Body of pancreas (tissue), 4 donors: Measurements from ENCODE around the gene FBLN2. TPM values are rescaled to one million over a fixed set of nuclear protein-coding genes. Genes with fewer than 3 reads are reported as not detected.
A peak's percentile ranks its signal among the peaks of the same experiment; 100 is the strongest.

Experiments
- ATAC-seq: fragments of 150-250 bp; one replicate; pipeline ENCODE4 v1.9.1; 2016
- DNase-seq, 4 donors: peaks; one replicate each; pipeline ENCODE4 v3.0.0-alpha.2; 2019
- H3K27ac ChIP-seq, 4 donors: fragments of 200-600 bp; sonication (generic); 1 replicate in 3 of 4; 2 replicates in 1 of 4; pipeline versions ENCODE4 v1.5.1 to v1.6.1; 2016 to 2019; ENCODE audit warnings: mild to moderate bottlenecking in 1 of 4, mixed read lengths in 1 of 4, moderate library complexity in 1 of 4
- H3K27me3 ChIP-seq, 2 donors: fragments of 200-600 bp; sonication (generic); one replicate each; pipeline ENCODE4 v1.6.0; 2016; ENCODE audit warnings: mild to moderate bottlenecking in 1 of 2
- H3K36me3 ChIP-seq, 2 donors: fragments of 200-600 bp; sonication (generic); replicated peaks in 1 of 2; 2 replicates each; pipeline ENCODE4 v1.5.1; 2016; ENCODE audit warnings: low read depth in 2 of 2; ENCODE audit not compliant: insufficient read depth in 1 of 2
- H3K4me1 ChIP-seq: fragments of 200-600 bp; sonication (generic); one replicate; pipeline ENCODE4 v1.6.0; 2016
- H3K4me3 ChIP-seq, 2 donors: fragments of 200-600 bp; sonication (generic); 1 replicate in 1 of 2; 2 replicates in 1 of 2; pipeline ENCODE4 v1.5.1; 2016 to 2019
- H3K9me3 ChIP-seq, 3 donors: fragments of 200-600 bp; sonication (generic); 1 replicate in 2 of 3; 2 replicates in 1 of 3; pipeline ENCODE4 v1.5.1; 2016
- CTCF ChIP-seq, 7 experiments: fragments of 450-650 bp in 4 of 7; fragments of 200-600 bp in 3 of 7; sonication (generic) in 3 of 7; IDR thresholded peaks; one replicate each; pipeline ENCODE4 v1.5.1; 2016 to 2019; ENCODE audit warnings: antibody characterized with exemption in 7 of 7
- POLR2A ChIP-seq, 3 donors: fragments of 450-650 bp; IDR thresholded peaks; one replicate each; pipeline ENCODE4 v1.6.1; 2016; ENCODE audit warnings: antibody characterized with exemption in 3 of 3, mild to moderate bottlenecking in 2 of 3
- WGBS, 2 donors: methylation state at CpG; one replicate each; pipeline ENCODE4 v1.1.5; 2017; 5-methylcytosine and 5-hydroxymethylcytosine counted together
- intact Hi-C: fragments of 100-400 bp; cut with DNase I; formaldehyde crosslinking; loops from one replicate; pipeline ENCODE4 v1.15.1; 2023
- total RNA-seq, 2 donors: library from RNA; depleted of rRNA; stranded (reverse); fragments of >200 nt; gene quantifications; one replicate each; pipeline ENCODE4 v1.1.0, GENCODE V29; 2016

FBLN2 gene
- total RNA-seq, 2 donors from 2014 or later, result 18.9 to 54.7 TPM

- no peak for ATAC-seq
- no peak overlapping the region for H3K4me3 ChIP-seq
- H3K27ac ChIP-seq, result no peak overlapping the region
- no peaks in the 10 kb centered on the region for H3K4me1 ChIP-seq
- H3K9me3 ChIP-seq, result no peaks in the 10 kb centered on the region
- DNase-seq, result no peak
- TF ChIP-seq POLR2A (IDR thresholded peaks at IDR 0.05), result no peak
- WGBS, 2 donors, result 68 to 76% methylated on average over 8 to 15 of the region's 15 CpGs
- H3K36me3 ChIP-seq, result no peaks in the 10 kb centered on the region
- intact Hi-C loops, result no loop called here
- H3K27me3 ChIP-seq, result no peaks in the 10 kb centered on the region
These were observed 73.4 kb downstream of the FBLN2 start for GRCh38 chr3:13622356-13622755.

- DNase-seq (peak in 2 of 4 donors; percentile 7 to 37), ATAC-seq (peak; percentile 23)
- no peaks in the 10 kb centered on the region for H3K9me3 ChIP-seq
- H3K4me1 ChIP-seq, result no peaks in the 10 kb centered on the region
- no peaks in the 10 kb centered on the region for H3K27me3 ChIP-seq
- no peaks in the 10 kb centered on the region for H3K36me3 ChIP-seq
- TF ChIP-seq CTCF (IDR thresholded peaks at IDR 0.05) (no peak), POLR2A (IDR thresholded peaks at IDR 0.05) (no peak)
- H3K4me3 ChIP-seq, result no peak overlapping the region
- intact Hi-C loops, result no loop called here
- WGBS, 2 donors, result 52 to 53% methylated on average over 17 to 21 of the region's 21 CpGs
- no peak overlapping the region for H3K27ac ChIP-seq
These were observed 74.3 kb downstream of the FBLN2 start for GRCh38 chr3:13623101-13623654.

GRCh38 chr3:13624021-13624420 is 75.1 kb downstream of the FBLN2 start:
- Histone ChIP-seq H3K27me3 (no peaks in the 10 kb centered on the region), H3K4me1 (no peaks in the 10 kb centered on the region), H3K9me3 (no peaks in the 10 kb centered on the region), H3K36me3 (no peaks in the 10 kb centered on the region), H3K4me3 (no peak overlapping the region), H3K27ac (no peak overlapping the region)
- no peak for TF ChIP-seq CTCF (IDR thresholded peaks at IDR 0.05)
- no peak for TF ChIP-seq POLR2A (IDR thresholded peaks at IDR 0.05)
- no peak for DNase-seq
- no peak for ATAC-seq
- WGBS, 2 donors, result 88% methylated on average over 6 of the region's 6 CpGs; no CpG with 5 or more reads in 1 of the 2 donors
- intact Hi-C loops, result no loop called here

- 96 to 100% methylated on average over 2 to 8 of the region's 8 CpGs for WGBS, 2 donors
- TF ChIP-seq POLR2A (IDR thresholded peaks at IDR 0.05) (no peak), CTCF (IDR thresholded peaks at IDR 0.05) (no peak)
- Histone ChIP-seq H3K4me3 (no peak overlapping the region), H3K4me1 (no peaks in the 10 kb centered on the region), H3K27me3 (no peaks in the 10 kb centered on the region), H3K27ac (no peak overlapping the region), H3K36me3 (no peaks in the 10 kb centered on the region), H3K9me3 (no peaks in the 10 kb centered on the region)
- DNase-seq, result no peak
- ATAC-seq, result no peak
- intact Hi-C loops, result no loop called here
These were observed 75.8 kb downstream of the FBLN2 start for GRCh38 chr3:13624671-13625125.

GRCh38 chr3:13626396-13626795 is 77.5 kb downstream of the FBLN2 start:
- WGBS, 2 donors, result 91 to 100% methylated on average over 1 to 12 of the region's 12 CpGs
- no peak for DNase-seq
- Histone ChIP-seq H3K36me3 (no peaks in the 10 kb centered on the region), H3K4me1 (no peaks in the 10 kb centered on the region), H3K27me3 (no peaks in the 10 kb centered on the region), H3K4me3 (no peak overlapping the region), H3K27ac (no peak overlapping the region), H3K9me3 (no peaks in the 10 kb centered on the region)
- ATAC-seq, result no peak
- TF ChIP-seq POLR2A (IDR thresholded peaks at IDR 0.05), result no peak
- TF ChIP-seq CTCF (IDR thresholded peaks at IDR 0.05), result no peak
- intact Hi-C loops, result no loop called here
